Measurements from ENCODE around the gene SEPTIN8. TPM values are rescaled to one million over a fixed set of nuclear protein-coding genes. Genes with fewer than 3 reads are reported as not detected.

Gene SEPTIN8
- total and polyA plus RNA-seq, 10 of the 15 experiments (the other 5 are each of a cell fraction or from before 2014, with no cell fraction given), result 6.1 to 96.1 (median 29.4) TPM

GRCh38 chr5:132736853-132737833 is 39.9 kb downstream of the SEPTIN8 start, which contains the start of gene KIF3A (continued):
- TF ChIP-seq ZNF592 (IDR thresholded peaks at IDR 0.05) (0 out of 2 replicates have a peak, but pooled peaks have one; percentile 27), SUZ12 (IDR thresholded peaks at IDR 0.05; ENCODE audit: unreplicated experiment) (no peak), BMI1 (IDR thresholded peaks at IDR 0.05; ENCODE audit: borderline replicate concordance) (peak; percentile 50; the same call in 1 of the 2 replicates), IKZF2 (IDR thresholded peaks at IDR 0.05) (0 out of 4 replicates have a peak, but pooled peaks of 1 of the 2 experiments have one; percentile 39), SP1 (IDR thresholded peaks at IDR 0.05; ENCODE audit: low read depth, low read length) (peak; percentile 3), RB1 (IDR thresholded peaks at IDR 0.05; ENCODE audit: borderline replicate concordance) (peak; percentile 39; the same call in 1 of the 2 replicates), RELA (IDR thresholded peaks at IDR 0.05; ENCODE audit: borderline replicate concordance, partially characterized antibody) (no peak), BCL3 (IDR thresholded peaks at IDR 0.05; ENCODE audit: borderline replicate concordance, insufficient read depth, low read depth, low read length, poor library complexity, severe bottlenecking) (no peak), SMAD5 (IDR thresholded peaks at IDR 0.05; ENCODE audit: low read depth) (no peak), TBL1XR1 (IDR thresholded peaks at IDR 0.05; ENCODE audit: low read depth, low read length) (peak; percentile 42; the same call in 1 of the 2 replicates), FOXK2 (IDR thresholded peaks at IDR 0.05) (no peak), HDGF (IDR thresholded peaks at IDR 0.05) (peak; percentile 64; the same call in 1 of the 2 replicates), EGR1 (IDR thresholded peaks at IDR 0.05; ENCODE audit: borderline replicate concordance in 1 of 2, low read depth in 2 of 2, low read length in 2 of 2) (peak in 1 of 2 experiments; percentile 26; a peak in 1 of 3 replicates), CBFB (IDR thresholded peaks at IDR 0.05; ENCODE audit: low read depth) (no peak), SMARCA5 (IDR thresholded peaks at IDR 0.05) (peak; percentile 36), PBX3 (IDR thresholded peaks at IDR 0.05; ENCODE audit: insufficient replicate concordance, low read depth, low read length) (no peak), BHLHE40 (IDR thresholded peaks at IDR 0.05; ENCODE audit: borderline replicate concordance in 1 of 2, low read depth in 2 of 2, low read length in 1 of 2) (peak; percentile 16 to 76; a peak in 2 of 4 replicates), NRF1 (conservative IDR thresholded peaks at IDR 0.05; ENCODE audit: low read depth, low read length) (peak; percentile 93), JUNB (IDR thresholded peaks at IDR 0.05) (peak; percentile 67)

Measured in GM12878 (cell line).